GM10266 (cell line): ENCODE data around the gene BMP2K.

Experiments used
- DNase-seq: peaks from one replicate; pipeline ENCODE4 v3.0.0; 2012; ENCODE audit errors: extremely low spot score
- CTCF ChIP-seq: IDR thresholded peaks from 2 replicates; pipeline ENCODE4 v1.5.1; 2012; ENCODE audit warnings: mild to moderate bottlenecking, low read depth; ENCODE audit not compliant: control insufficient read depth, insufficient read depth; ENCODE audit errors: missing control alignments

BMP2K gene

GRCh38 chr4:78778530-78778929 is 2.4 kb downstream of the BMP2K start:
- no peak for DNase-seq
- no peak for TF ChIP-seq CTCF

GRCh38 chr4:78779280-78779679 is 3.1 kb downstream of the BMP2K start:
- no peak for TF ChIP-seq CTCF
- DNase-seq: no peak

- no peak for DNase-seq
These were observed 3.9 kb downstream of the BMP2K start for GRCh38 chr4:78780093-78780492.

GRCh38 chr4:78781139-78781538 is 5.0 kb downstream of the BMP2K start:
- no peak for TF ChIP-seq CTCF
- no peak for DNase-seq

More at GRCh38 chr4:78780093-78780492, 3.9 kb downstream of the BMP2K start:
- no peak for TF ChIP-seq CTCF

GRCh38 chr4:78781924-78782323 is 5.8 kb downstream of the BMP2K start:
- TF ChIP-seq CTCF: no peak
- no peak for DNase-seq

GRCh38 chr4:78784236-78784865 is 8.2 kb downstream of the BMP2K start:
- TF ChIP-seq CTCF: no peak
- DNase-seq: no peak

GRCh38 chr4:78787392-78788006 is 11.3 kb downstream of the BMP2K start:
- no peak for TF ChIP-seq CTCF

More at GRCh38 chr4:78787392-78788006, 11.3 kb downstream of the BMP2K start:
- DNase-seq: no peak
